ENCODE results near the gene SPINK6.

SPINK6 gene

DNA sequence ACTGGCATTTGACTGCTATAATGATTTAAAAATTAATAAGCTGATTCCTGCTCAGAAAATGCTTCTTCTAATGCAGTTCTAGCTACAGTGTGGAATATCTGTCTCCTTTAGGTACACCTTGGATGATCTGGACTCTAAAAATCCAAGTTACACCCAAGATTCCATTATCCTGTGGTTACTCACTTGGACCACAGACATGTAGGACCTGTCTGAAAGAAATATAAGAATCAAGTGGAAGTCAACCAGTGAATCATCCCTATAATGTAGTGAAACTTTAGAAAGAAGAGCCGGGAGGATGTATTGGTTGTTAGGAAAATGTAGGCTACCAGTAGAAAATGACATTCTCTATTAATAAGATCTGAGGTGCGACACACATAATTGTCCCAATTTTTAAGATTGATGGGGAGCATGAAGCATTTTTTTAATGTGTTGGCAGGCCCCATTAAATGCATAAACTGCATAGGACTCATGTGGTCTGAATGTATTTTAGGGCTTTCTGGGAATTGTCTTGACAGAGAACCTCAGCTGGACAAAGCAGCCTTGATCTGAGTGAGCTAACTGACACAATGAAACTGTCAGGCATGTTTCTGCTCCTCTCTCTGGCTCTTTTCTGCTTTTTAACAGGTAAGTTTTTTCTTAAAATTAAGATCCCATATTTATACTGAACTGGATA lies at the start of gene SPINK6:
TSS of gene SPINK6 (plus strand) at position 512 of the 673 bp plus-strand sequence. CDS start at position 567, 55 bp downstream.
- no peak for TF ChIP-seq ZNF274 (IDR thresholded peaks at IDR 0.05; ENCODE audit: low read depth, low read length)
- no peak within 1 kb of the TSS for H3K4me3 ChIP-seq (ENCODE audit: low read length)

- no peak overlapping the region for H3K4me3 ChIP-seq (ENCODE audit: low read length)
- no peak for TF ChIP-seq ZNF274 (IDR thresholded peaks at IDR 0.05; ENCODE audit: low read depth, low read length)
Measured at GRCh38 chr5:148156609-148157008, 46.2 kb upstream of the SPINK6 start.

- TF ChIP-seq ZNF274 (IDR thresholded peaks at IDR 0.05; ENCODE audit: low read depth, low read length) = no peak
Measured at GRCh38 chr5:148162038-148162437, 40.8 kb upstream of the SPINK6 start.

DNA sequence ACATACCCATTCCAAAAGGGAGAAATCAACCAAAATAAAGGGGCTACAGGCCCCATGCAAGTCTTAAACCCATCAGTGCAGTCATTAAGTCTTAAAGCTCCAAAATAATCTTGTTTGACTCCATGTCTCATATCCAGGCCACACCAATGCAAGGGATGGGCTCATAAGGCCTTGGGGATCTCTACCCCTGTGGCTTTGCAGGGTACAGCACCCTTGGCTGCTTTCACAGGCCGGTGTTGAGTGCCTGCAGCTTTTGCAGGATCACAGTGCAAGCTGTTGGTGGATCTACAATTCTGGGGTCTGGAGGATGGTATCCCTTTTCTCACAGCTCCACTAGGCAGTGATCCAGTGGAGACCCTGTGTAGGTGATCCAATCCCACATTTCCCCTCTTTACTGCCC lies 39.5 kb upstream of the SPINK6 start:
- TF ChIP-seq ZNF274 (IDR thresholded peaks at IDR 0.05; ENCODE audit: low read depth, low read length) = no peak

More at GRCh38 chr5:148162038-148162437, 40.8 kb upstream of the SPINK6 start:
- H3K4me3 ChIP-seq (ENCODE audit: low read length) = no peak overlapping the region

DNA sequence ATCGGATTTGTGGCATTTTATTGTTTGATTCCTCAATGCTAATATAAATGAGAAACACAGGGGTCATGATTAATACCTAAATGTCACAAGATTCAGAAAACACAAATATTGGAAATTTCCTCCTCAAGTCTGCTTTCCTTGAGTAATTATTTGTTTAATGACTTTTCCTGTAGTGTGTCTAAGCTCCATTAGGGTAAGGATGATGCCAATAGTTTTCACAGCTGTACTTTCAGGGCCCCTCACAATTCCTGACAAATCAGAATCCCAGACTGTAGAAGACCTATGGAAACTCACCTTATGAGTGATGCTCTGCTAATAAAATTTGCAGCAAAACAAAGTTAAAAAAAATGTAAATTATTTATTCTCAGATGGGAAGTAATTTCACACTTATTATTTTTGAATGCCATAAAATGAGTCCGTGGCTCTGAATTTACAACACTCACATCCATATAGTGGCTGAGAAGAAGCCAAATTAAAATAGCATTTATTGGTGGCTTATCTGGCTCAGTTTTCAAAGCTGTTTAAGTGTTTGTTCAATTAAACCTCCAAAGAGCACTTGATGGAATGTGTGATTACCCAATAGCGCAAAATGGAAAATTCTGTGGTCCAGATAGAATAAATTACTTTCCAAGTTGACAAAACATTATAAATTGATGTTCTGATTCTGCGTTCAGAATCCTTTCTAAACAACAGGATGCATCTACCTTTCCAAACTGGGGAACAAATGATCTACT lies 36.1 kb upstream of the SPINK6 start:
- H3K4me3 ChIP-seq (ENCODE audit: low read length) = no peak overlapping the region
- TF ChIP-seq ZNF274 (IDR thresholded peaks at IDR 0.05; ENCODE audit: low read depth, low read length) = no peak

More for the DNA sequence above, 39.5 kb upstream of the SPINK6 start:
- no peak overlapping the region for H3K4me3 ChIP-seq (ENCODE audit: low read length)

DNA sequence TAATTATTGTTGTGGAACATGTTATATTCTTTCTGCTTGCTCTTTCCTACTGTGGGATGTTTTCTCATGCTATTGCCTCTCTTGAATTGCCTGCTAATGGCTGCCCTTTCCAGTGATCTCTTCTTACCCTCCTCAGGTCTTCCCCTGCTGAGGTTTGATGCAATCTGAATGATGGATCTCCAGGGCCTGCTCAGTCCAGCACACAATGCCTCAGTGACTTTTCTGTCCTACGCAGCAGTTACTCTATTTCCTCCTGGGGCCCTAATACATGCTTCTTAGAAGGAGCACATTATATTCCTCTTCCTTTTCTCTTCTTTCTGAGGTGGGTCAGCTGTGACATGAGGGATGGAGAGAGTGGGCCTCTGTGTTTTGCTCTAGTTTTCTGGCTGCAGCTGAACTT lies 34.6 kb upstream of the SPINK6 start, which contains the start of gene SPINK14:
TSS of gene SPINK14 (plus strand) at position 301 of the 400 bp plus-strand sequence. CDS start 1,187 bp downstream, outside the sequence.
- H3K4me3 ChIP-seq (ENCODE audit: low read length) = no peak within 1 kb of the TSS

GRCh38 chr5:148172377-148172776 lies 30.5 kb upstream of the SPINK6 start:
- no peak overlapping the region for H3K4me3 ChIP-seq (ENCODE audit: low read length)
- no peak for TF ChIP-seq ZNF274 (IDR thresholded peaks at IDR 0.05; ENCODE audit: low read depth, low read length)

More for the DNA sequence above, 34.6 kb upstream of the SPINK6 start, which contains the start of gene SPINK14:
- no peak for TF ChIP-seq ZNF274 (IDR thresholded peaks at IDR 0.05; ENCODE audit: low read depth, low read length)

GRCh38 chr5:148176480-148176879 lies 26.4 kb upstream of the SPINK6 start:
- no peak for TF ChIP-seq ZNF274 (IDR thresholded peaks at IDR 0.05; ENCODE audit: low read depth, low read length)
- H3K4me3 ChIP-seq (ENCODE audit: low read length) = no peak overlapping the region

- no peak for TF ChIP-seq ZNF274 (IDR thresholded peaks at IDR 0.05; ENCODE audit: low read depth, low read length)
Measured at GRCh38 chr5:148177207-148177606, 25.6 kb upstream of the SPINK6 start.

GRCh38 chr5:148179234-148179824 lies 23.5 kb upstream of the SPINK6 start:
- no peak overlapping the region for H3K4me3 ChIP-seq (ENCODE audit: low read length)
- TF ChIP-seq ZNF274 (IDR thresholded peaks at IDR 0.05; ENCODE audit: low read depth, low read length) = no peak

More at GRCh38 chr5:148177207-148177606, 25.6 kb upstream of the SPINK6 start:
- H3K4me3 ChIP-seq (ENCODE audit: low read length) = no peak overlapping the region

DNA sequence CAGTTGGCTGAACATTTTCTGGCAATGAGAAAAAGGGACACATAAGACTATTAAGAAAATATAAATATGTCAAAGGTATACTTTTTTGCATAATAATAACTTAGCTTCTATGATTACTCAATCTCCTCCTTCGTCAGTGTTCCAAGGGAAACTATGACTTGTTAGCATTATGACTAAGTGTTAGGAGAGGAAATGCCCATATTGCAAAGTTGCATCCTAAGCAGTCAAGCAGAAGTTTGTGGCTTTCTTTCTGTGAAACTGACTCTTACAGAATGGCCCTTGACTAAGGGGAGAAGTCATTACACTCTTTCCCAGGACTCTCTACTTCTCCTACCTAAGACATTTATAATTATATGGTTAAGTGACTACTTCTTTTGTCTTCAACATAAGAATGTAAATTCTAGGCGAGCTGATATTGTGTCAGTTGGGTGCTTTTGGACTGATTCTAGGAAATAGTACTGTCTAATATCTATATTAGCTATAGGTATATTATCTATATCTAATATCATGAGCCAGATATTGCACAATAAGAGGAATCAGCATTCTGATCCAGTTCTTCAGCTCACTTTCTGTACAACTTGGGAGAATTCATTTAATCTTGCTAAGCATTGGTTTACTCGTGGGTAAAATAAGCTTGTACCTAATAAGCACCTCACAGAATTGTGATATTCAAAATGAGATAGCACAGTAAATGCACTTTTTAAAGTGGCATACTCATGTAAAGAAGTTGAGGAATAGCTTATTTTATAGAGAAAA lies 16.4 kb upstream of the SPINK6 start:
- TF ChIP-seq ZNF274 (IDR thresholded peaks at IDR 0.05; ENCODE audit: low read depth, low read length) = no peak
- H3K4me3 ChIP-seq (ENCODE audit: low read length) = no peak overlapping the region

GRCh38 chr5:148191010-148191409 lies 11.8 kb upstream of the SPINK6 start:
- H3K4me3 ChIP-seq (ENCODE audit: low read length) = no peak overlapping the region
- no peak for TF ChIP-seq ZNF274 (IDR thresholded peaks at IDR 0.05; ENCODE audit: low read depth, low read length)

DNA sequence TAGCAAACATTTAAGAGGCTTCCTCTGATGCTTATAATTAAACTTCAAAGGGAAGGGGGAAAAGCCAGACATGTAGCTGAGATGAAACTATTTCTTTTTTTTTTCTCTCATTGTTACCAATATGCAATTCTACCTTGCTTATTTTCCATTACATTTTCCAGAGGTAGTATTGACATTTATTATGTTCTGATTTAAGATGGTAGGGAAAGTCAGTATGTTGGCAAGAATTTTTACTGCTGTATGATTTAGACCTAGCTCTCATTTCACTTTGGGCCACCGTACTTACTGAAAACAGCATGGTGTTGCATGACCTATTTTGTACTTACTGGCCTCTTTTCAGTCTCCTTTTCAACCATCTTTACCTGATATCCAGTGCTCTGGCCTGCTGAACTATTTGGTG lies 9.6 kb upstream of the SPINK6 start:
- TF ChIP-seq ZNF274 (IDR thresholded peaks at IDR 0.05; ENCODE audit: low read depth, low read length) = no peak
- H3K4me3 ChIP-seq (ENCODE audit: low read length) = no peak overlapping the region

GRCh38 chr5:148201151-148201550 lies 1.7 kb upstream of the SPINK6 start:
- H3K4me3 ChIP-seq (ENCODE audit: low read length) = no peak overlapping the region
- no peak for TF ChIP-seq ZNF274 (IDR thresholded peaks at IDR 0.05; ENCODE audit: low read depth, low read length)

Measured in GM08714 (cell line).